B cell (primary cell): ENCODE measurements around the gene WNT6. TPM values are rescaled to one million over a fixed set of nuclear protein-coding genes. Genes with fewer than 3 reads are reported as not detected.

Experiments
- ATAC-seq: fragments of 200-7000 bp; cut with Tn5 transposase; one replicate; pipeline ENCODE4 v1.10.0; 2021; ENCODE audit warnings: low read depth, mild to moderate bottlenecking, moderate number of reproducible peaks, moderate library complexity
- CTCF ChIA-PET: fragments of 350-600 bp; sonication (Branson Sonifier 250); formaldehyde crosslinking; loops from one replicate; lab custom pipeline; 2021; ENCODE audit warnings: antibody characterized with exemption, inconsistent platforms; lab: Charles Lee
- POLR2A ChIA-PET: fragments of 350-600 bp; sonication (Branson Sonifier 250); formaldehyde crosslinking; loops from one replicate; lab custom pipeline; 2021; ENCODE audit warnings: antibody characterized with exemption; lab: Charles Lee
- DNase-seq: peaks from one replicate; pipeline ENCODE4 v3.0.0; 2013
- H2AFZ ChIP-seq: 2 replicates; pipeline ENCODE4 v1.6.1; 2012; ENCODE audit warnings: mild to moderate bottlenecking, low read depth, low read length; ENCODE audit not compliant: insufficient read depth, poor library complexity, severe bottlenecking
- H3K27ac ChIP-seq, 2 donors: 1 replicate in 1 of 2; 2 replicates in 1 of 2; pipeline ENCODE4 v1.5.1; 2012 to 2013; ENCODE audit warnings: low read length in 2 of 2, mild to moderate bottlenecking in 2 of 2, moderate library complexity in 1 of 2
- H3K27me3 ChIP-seq, 4 experiments: fragments of 200-600 bp in 1 of 4; sonication (generic) in 1 of 4; replicated peaks in 1 of 4; 1 replicate in 2 of 4; 2 replicates in 2 of 4; pipeline versions ENCODE4 v1.6.1 to v1.7.0; 2013 to 2016; ENCODE audit warnings: low read length in 3 of 4, mild to moderate bottlenecking in 2 of 4, mixed read lengths in 1 of 4, moderate library complexity in 1 of 4; ENCODE audit not compliant: insufficient read depth in 4 of 4, control insufficient read depth in 3 of 4; ENCODE audit errors: control extremely low read depth in 1 of 4
- H3K36me3 ChIP-seq, 2 experiments: replicated peaks in 1 of 2; 1 replicate in 1 of 2; 2 replicates in 1 of 2; pipeline versions ENCODE4 v1.6.1 to v1.7.1; 2013; ENCODE audit warnings: low read length in 1 of 2; ENCODE audit not compliant: insufficient read depth in 2 of 2, control insufficient read depth in 1 of 2; ENCODE audit errors: control extremely low read depth in 1 of 2, extremely low read depth in 1 of 2
- H3K4me1 ChIP-seq, 2 donors: fragments of 200-600 bp in 1 of 2; sonication (generic) in 1 of 2; 1 replicate in 1 of 2; 2 replicates in 1 of 2; pipeline versions ENCODE4 v1.5.1 to v1.6.1; 2013 to 2017; ENCODE audit warnings: low read length in 2 of 2; ENCODE audit not compliant: control insufficient read depth in 2 of 2, insufficient read depth in 2 of 2
- H3K4me2 ChIP-seq: replicated peaks from 2 replicates; pipeline ENCODE3; 2012; ENCODE audit warnings: mild to moderate bottlenecking, low read depth, low read length; ENCODE audit not compliant: poor library complexity, severe bottlenecking
- H3K4me3 ChIP-seq, 5 experiments: fragments of 200-600 bp in 1 of 5; sonication (generic) in 1 of 5; 1 replicate in 3 of 5; 2 replicates in 2 of 5; pipeline versions ENCODE4 v1.5.1 to v1.7.0; 2011 to 2016; ENCODE audit warnings: low read length in 4 of 5, mild to moderate bottlenecking in 4 of 5, low read depth in 2 of 5, control low read depth in 1 of 5, moderate library complexity in 1 of 5; ENCODE audit not compliant: insufficient read depth in 1 of 5; ENCODE audit errors: control extremely low read depth in 1 of 5, extremely low read depth in 1 of 5
- H3K79me2 ChIP-seq: fragments of 200-600 bp; sonication (generic); one replicate; pipeline ENCODE4 v1.6.0; 2016; ENCODE audit warnings: low read length; ENCODE audit not compliant: control insufficient read depth, insufficient read depth
- H3K9ac ChIP-seq: fragments of 200-600 bp; sonication (generic); 2 replicates; pipeline ENCODE4 v1.6.1; 2017; ENCODE audit warnings: mild to moderate bottlenecking, low read length, moderate library complexity
- H3K9me3 ChIP-seq, 3 donors: one replicate each; pipeline versions ENCODE4 v1.6.1 to v1.7.1; 2013; ENCODE audit warnings: low read length in 2 of 3; ENCODE audit not compliant: control insufficient read depth in 2 of 3, insufficient read depth in 1 of 3; ENCODE audit errors: control extremely low read depth in 1 of 3
- H4K20me1 ChIP-seq: 2 replicates; pipeline ENCODE4 v1.6.0; 2012; ENCODE audit warnings: mild to moderate bottlenecking, low read length; ENCODE audit not compliant: insufficient read depth, control insufficient read depth, poor library complexity, severe bottlenecking
- H3K27ac Mint-ChIP-seq: one replicate; pipeline ENCODE4 v1.8.0; 2021; ENCODE audit warnings: mixed read lengths
- H3K27me3 Mint-ChIP-seq: one replicate; pipeline ENCODE4 v1.8.0; 2021; ENCODE audit warnings: mixed read lengths
- H3K4me1 Mint-ChIP-seq: one replicate; pipeline ENCODE4 v1.8.0; 2021; ENCODE audit warnings: mixed read lengths
- H3K4me3 Mint-ChIP-seq: one replicate; pipeline ENCODE4 v1.8.0; 2021; ENCODE audit warnings: mixed read lengths
- H3K9me3 Mint-ChIP-seq: one replicate; pipeline ENCODE4 v1.8.0; 2022; ENCODE audit warnings: mixed read lengths; ENCODE audit not compliant: insufficient read depth
- CTCF ChIP-seq: fragments of 200-600 bp; IDR thresholded peaks from one replicate; pipeline ENCODE4 v1.8.0; 2022; ENCODE audit warnings: antibody characterized with exemption, mild to moderate bottlenecking
- EZH2 ChIP-seq: IDR thresholded peaks from 2 replicates; pipeline ENCODE4 v1.6.1; 2012; ENCODE audit warnings: borderline replicate concordance, low read depth, mild to moderate bottlenecking, moderate library complexity, low read length; ENCODE audit not compliant: insufficient read depth, poor library complexity, severe bottlenecking
- WGBS: methylation state at CpG from one replicate; pipeline ENCODE4 v1.1.5; 2013; ENCODE audit warnings: missing lambda C conversion rate; ENCODE audit not compliant: insufficient coverage; 5-methylcytosine and 5-hydroxymethylcytosine counted together
- intact Hi-C: fragments of 100-400 bp; cut with micrococcal nuclease; formaldehyde crosslinking; loops from one replicate; pipeline ENCODE4 v1.10.0; 2022
- polyA plus RNA-seq: library from polyadenylated mRNA; depleted of rRNA; stranded (reverse); fragments of >200 nt; gene quantifications from 2 replicates; pipeline ENCODE4 v1.2.3, GENCODE V29; 2012
- total RNA-seq, 2 donors: library from RNA; stranded (reverse); fragments of 120-200 nt in 1 of 2; gene quantifications; 1 replicate in 1 of 2; 2 replicates in 1 of 2; pipeline versions ENCODE4 v1.2.3 to v1.2.4, GENCODE V29; 2013 to 2022

The WNT6 gene
- total and polyA plus RNA-seq, 2 donors (not counting 1 experiment from before 2014, with no cell fraction given): 0.84 to 2.0 TPM

GRCh38 chr2:218865999-218866398 lies 6.4 kb downstream of the WNT6 start:
- H3K4me3 Mint-ChIP-seq: no peak overlapping the region
- Histone ChIP-seq H3K27ac (no peak overlapping the region), H3K9me3 (peaks cover 0 to 2% (median 0%) of the 10 kb centered on the region in 3 donors), H3K9ac (no peak overlapping the region), H3K36me3 (no peaks in the 10 kb centered on the region), H2AFZ (no peak overlapping the region), H3K79me2 (no peaks in the 10 kb centered on the region), H3K27me3 (peaks cover 0 to 60% (median 23%) of the 10 kb centered on the region in 4 experiments), H4K20me1 (no peaks in the 10 kb centered on the region), H3K4me1 (peaks cover 8 to 15% of the 10 kb centered on the region in 2 donors), H3K4me3 (no peak overlapping the region), H3K4me2 (no peak overlapping the region)
- no peak for DNase-seq
- peaks cover 11% of the 10 kb centered on the region for H3K4me1 Mint-ChIP-seq
- POLR2A ChIA-PET: interaction anchor here (0.6 kb wide), 1 partner anchor 51 kb away, joined by 5 read pairs; no protein-coding TSS in a partner anchor
- CTCF ChIA-PET: no interaction called here
- no peak for ATAC-seq
- intact Hi-C loops: no loop called here
- peaks cover 49% of the 10 kb centered on the region for H3K27me3 Mint-ChIP-seq
- TF ChIP-seq CTCF: no peak
- TF ChIP-seq EZH2: no peak
- no peaks in the 10 kb centered on the region for H3K9me3 Mint-ChIP-seq
- WGBS: 93% methylated on average over 1 of the region's 6 CpGs
- no peak overlapping the region for H3K27ac Mint-ChIP-seq

- Histone ChIP-seq H3K4me1 (peaks cover 23% of the 10 kb centered on the region in 2 donors), H3K27ac (no peak overlapping the region), H3K79me2 (no peaks in the 10 kb centered on the region), H2AFZ (no peak overlapping the region), H3K4me2 (no peak overlapping the region), H4K20me1 (no peaks in the 10 kb centered on the region), H3K36me3 (no peaks in the 10 kb centered on the region), H3K27me3 (peaks cover 0 to 55% (median 15%) of the 10 kb centered on the region in 4 experiments), H3K4me3 (no peak overlapping the region), H3K9me3 (no peaks in the 10 kb centered on the region), H3K9ac (no peak overlapping the region)
- ChIA-PET POLR2A (no interaction called here), CTCF (interaction anchor here (1.8 to 23.0 kb wide), 2 partner anchors 9 to 27 kb away, joined by 6 to 1627 read pairs; no protein-coding TSS in a partner anchor)
- 97% methylated on average over 3 of the region's 6 CpGs for WGBS
- no peak overlapping the region for H3K27ac Mint-ChIP-seq
- TF ChIP-seq CTCF: no peak
- no peak for TF ChIP-seq EZH2
- no peak overlapping the region for H3K4me3 Mint-ChIP-seq
- no peak for DNase-seq
- no peak for ATAC-seq
- H3K27me3 Mint-ChIP-seq: peaks cover 46% of the 10 kb centered on the region
- intact Hi-C loops: no loop called here
- peaks cover 24% of the 10 kb centered on the region for H3K4me1 Mint-ChIP-seq
- H3K9me3 Mint-ChIP-seq: no peaks in the 10 kb centered on the region
These were observed 8.3 kb downstream of the WNT6 start for GRCh38 chr2:218867900-218868299.
